ENCODE measurements around the gene SSH3.

GRCh38 chr11:67349928-67350465 lies 46.7 kb downstream of the SSH3 start:
- TF ChIP-seq CTCF (IDR thresholded peaks at IDR 0.05; ENCODE audit: low read depth, low read length, missing input control) (no peak), FOXA1 (IDR thresholded peaks at IDR 0.05) (no peak), NR2F2 (IDR thresholded peaks at IDR 0.05) (no peak), SP1 (IDR thresholded peaks at IDR 0.05) (no peak)

Measured in liver (tissue), 3 donors.